K562 (cell line): ENCODE results near the gene WDR27. TPM values are rescaled to one million over a fixed set of nuclear protein-coding genes. Genes with fewer than 3 reads are reported as not detected.
A peak's percentile ranks its signal among the peaks of the same experiment; 100 is the strongest.

ENCODE experiments used
- CBX1 ChIP-seq: sonication (generic); IDR thresholded peaks from 2 replicates; pipeline ENCODE4 v1.6.1; 2016; ENCODE audit warnings: antibody characterized with exemption, low read depth, mild to moderate bottlenecking
- ETS2 ChIP-seq: IDR thresholded peaks from 2 replicates; pipeline ENCODE4 v1.6.1; 2016; ENCODE audit warnings: borderline replicate concordance, missing genetic modification characterization, mild to moderate bottlenecking, moderate library complexity, missing compliant biosample characterization; ENCODE audit not compliant: poor library complexity, severe bottlenecking
- ID3 ChIP-seq, 2 experiments: fragments of 250-450 bp in 1 of 2; fragments of 450-650 bp in 1 of 2; sonication (Bioruptor Pico) in 1 of 2; IDR thresholded peaks; 2 replicates each; pipeline versions ENCODE4 v1.6.1 to v1.8.0; 2016 to 2021; ENCODE audit warnings: mild to moderate bottlenecking in 2 of 2, moderate library complexity in 2 of 2, missing compliant biosample characterization in 1 of 2, missing genetic modification characterization in 1 of 2
- KDM1A ChIP-seq, 2 experiments: fragments of 450-650 bp; IDR thresholded peaks; 2 replicates each; pipeline ENCODE4 v1.6.1; 2016; ENCODE audit warnings: mild to moderate bottlenecking in 2 of 2
- MCM3 ChIP-seq: fragments of 450-650 bp; IDR thresholded peaks from 2 replicates; pipeline ENCODE4 v1.6.1; 2016
- MIER1 ChIP-seq: fragments of 450-650 bp; IDR thresholded peaks from 2 replicates; pipeline ENCODE4 v1.6.1; 2016; ENCODE audit warnings: antibody characterized with exemption, mild to moderate bottlenecking, low read depth
- NUFIP1 ChIP-seq: fragments of 450-650 bp; IDR thresholded peaks from 2 replicates; pipeline ENCODE4 v1.6.1; 2018; ENCODE audit not compliant: partially characterized antibody
- PCBP2 ChIP-seq: fragments of 200-400 bp; formaldehyde crosslinking; IDR thresholded peaks from 2 replicates; pipeline ENCODE4 v1.6.1; 2018; ENCODE audit warnings: low read length, low read depth, mild to moderate bottlenecking, moderate library complexity; ENCODE audit not compliant: poor library complexity, severe bottlenecking
- RREB1 ChIP-seq: fragments of 250-450 bp; sonication (Bioruptor Pico); IDR thresholded peaks from 2 replicates; pipeline ENCODE4 v1.4.0; 2020
- SMAD3 ChIP-seq: fragments of 450-650 bp; formaldehyde crosslinking; conservative IDR thresholded peaks from 2 replicates; pipeline ENCODE4 v1.4.0; 2020; ENCODE audit warnings: mild to moderate bottlenecking
- SRF ChIP-seq, 2 experiments: fragments of 250-450, 450-650 bp in 1 of 2; sonication (Bioruptor Pico) in 1 of 2; sonication (generic) in 1 of 2; formaldehyde crosslinking; IDR thresholded peaks; 2 replicates each; pipeline versions ENCODE4 v1.5.0 to v1.5.1; 2020 to 2022; ENCODE audit warnings: mild to moderate bottlenecking in 1 of 2, missing genetic modification reagents in 1 of 2
- STAG1 ChIP-seq: sonication (generic); formaldehyde crosslinking; IDR thresholded peaks from 2 replicates; pipeline ENCODE4 v1.5.0; 2020; ENCODE audit warnings: missing genetic modification reagents, borderline replicate concordance
- YY1 ChIP-seq, 3 experiments: IDR thresholded peaks; 2 replicates each; pipeline ENCODE4 v1.6.1; 2011; ENCODE audit warnings: low read length in 2 of 3, mild to moderate bottlenecking in 2 of 3, moderate library complexity in 2 of 3, borderline replicate concordance in 1 of 3, control low read depth in 1 of 3, low read depth in 1 of 3; ENCODE audit not compliant: insufficient read depth in 3 of 3, insufficient replicate concordance in 2 of 3, control insufficient read depth in 1 of 3, insufficient read length in 1 of 3; ENCODE audit errors: extremely low read depth in 1 of 3
- ZNF175 ChIP-seq: fragments of 200-800 bp; sonication (Bioruptor generic); IDR thresholded peaks from 2 replicates; pipeline ENCODE4 v1.6.1; 2016; ENCODE audit warnings: low read depth, mild to moderate bottlenecking, missing genetic modification characterization, missing compliant biosample characterization
- ZNF197 ChIP-seq: fragments of 200-800 bp; sonication (Bioruptor generic); IDR thresholded peaks from 2 replicates; pipeline ENCODE4 v1.6.1; 2016; ENCODE audit warnings: low read depth, missing genetic modification characterization, missing compliant biosample characterization
- ZNF639 ChIP-seq, 2 experiments: fragments of 200-800 bp in 1 of 2; sonication (Bioruptor generic) in 1 of 2; sonication (generic) in 1 of 2; formaldehyde crosslinking in 1 of 2; IDR thresholded peaks in 1 of 2; conservative IDR thresholded peaks in 1 of 2; 2 replicates each; pipeline versions ENCODE4 v1.5.0 to v1.6.1; 2016 to 2020; ENCODE audit warnings: missing compliant biosample characterization in 1 of 2, missing genetic modification characterization in 1 of 2, missing genetic modification reagents in 1 of 2
- ZNF707 ChIP-seq: fragments of 250-450 bp; sonication (Bioruptor Pico); conservative IDR thresholded peaks from 2 replicates; pipeline ENCODE4 v1.8.0; 2022; ENCODE audit warnings: inconsistent platforms, mild to moderate bottlenecking, moderate library complexity
- polyA plus RNA-seq, 8 experiments: library from polyadenylated mRNA; depleted of rRNA in 4 of 8; stranded (reverse) in 5 of 8; unstranded in 3 of 8; fragments of >200 nt; fragmentation: Nextera tagmentation in 2 of 8; fragmentation: Illumina TruSeq in 1 of 8; extraction: Ambion mirVana in 2 of 8; extraction: Trizol in 1 of 8; gene quantifications; 2 replicates each; pipeline versions ENCODE4 v1.2.1 to v1.2.3, GENCODE V29; 2011 to 2014; ENCODE audit warnings: inconsistent platforms in 1 of 8, missing spikeins in 1 of 8
- total RNA-seq, 7 experiments: library from RNA; depleted of rRNA in 6 of 7; stranded (reverse); fragments of >200 nt in 6 of 7; fragmentation: Illumina TruSeq in 2 of 7; extraction: Trizol in 2 of 7; gene quantifications; 2 replicates each; pipeline versions ENCODE4 v1.2.1 to v1.2.3, GENCODE V29; 2011 to 2021; ENCODE audit warnings: low replicate concordance in 1 of 7

WDR27 gene
- total and polyA plus RNA-seq, 9 of the 15 experiments (the other 6 are each of a cell fraction or from before 2014, with no cell fraction given): 4.3 to 77.2 (median 22.7) TPM

DNA sequence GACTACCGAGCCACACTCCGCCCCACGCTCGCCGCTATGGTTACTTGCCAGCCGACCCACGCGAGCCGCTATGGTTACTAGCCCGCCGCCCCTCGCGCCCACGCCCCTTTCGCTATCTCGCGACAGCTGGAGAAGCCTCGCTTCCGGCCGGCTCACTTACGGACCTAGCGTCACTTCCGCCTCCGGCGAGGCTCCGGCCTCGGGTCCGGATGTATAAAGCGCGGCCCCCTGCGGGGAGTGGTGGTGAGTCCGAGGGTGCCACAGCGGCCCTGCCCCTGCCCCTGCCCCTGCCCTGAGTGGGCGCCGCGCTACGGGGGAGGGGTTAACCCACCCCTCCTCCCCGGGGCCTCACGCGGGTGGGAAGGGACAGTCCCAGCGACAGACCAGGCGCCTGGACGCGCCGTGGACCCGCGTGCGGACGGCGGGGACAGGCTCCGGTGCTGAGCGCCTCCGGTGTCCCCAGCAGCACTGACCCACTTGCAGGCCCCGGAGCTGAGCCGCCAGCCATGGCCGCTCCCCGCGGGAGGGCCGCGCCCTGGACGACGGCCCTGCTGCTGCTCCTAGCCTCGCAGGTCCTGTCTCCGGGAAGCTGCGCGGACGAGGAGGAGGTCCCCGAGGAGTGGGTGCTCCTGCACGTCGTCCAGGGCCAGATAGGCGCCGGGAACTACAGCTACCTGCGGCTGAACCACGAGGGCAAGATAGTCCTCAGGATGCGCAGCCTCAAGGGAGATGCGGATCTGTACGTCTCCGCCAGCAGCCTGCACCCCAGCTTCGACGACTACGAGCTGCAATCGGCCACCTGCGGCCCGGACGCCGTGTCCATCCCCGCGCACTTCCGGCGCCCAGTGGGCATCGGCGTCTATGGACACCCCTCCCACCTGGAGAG lies at the start of gene WDR27, which contains the start of gene C6orf120 (continued):
- TF ChIP-seq RREB1 (CRISPR knock-in tag) (no peak), MCM3 (no peak), ETS2 (no peak), MIER1 (no peak), PCBP2 (no peak), ID3 (CRISPR knock-in tag; IDR thresholded peaks at IDR 0.05) (no peak), ID3 (tag; IDR thresholded peaks at IDR 0.05) (peak; percentile 15; the same call in 1 of the 2 replicates), STAG1 (no peak), ZNF175 (CRISPR knock-in tag) (no peak), NUFIP1 (no peak), ZNF197 (no peak), SRF (CRISPR knock-in tag; IDR thresholded peaks at IDR 0.05) (0 out of 4 replicates have a peak, but pooled peaks of 1 of the 2 experiments have one; percentile 39), KDM1A (IDR thresholded peaks at IDR 0.05) (no peak), ZNF639 (CRISPR knock-in tag; conservative IDR thresholded peaks at IDR 0.05 in 1 of 2, IDR thresholded peaks at IDR 0.05 in 1 of 2) (peak in 1 of 2 experiments; percentile 85; a peak in 2 of 4 replicates), ZNF707 (CRISPR knock-in tag) (no peak), YY1 (IDR thresholded peaks at IDR 0.05; ENCODE audit: borderline replicate concordance in 1 of 3, control insufficient read depth in 1 of 3, extremely low read depth in 1 of 3, insufficient read depth in 3 of 3, insufficient read length in 1 of 3, insufficient replicate concordance in 2 of 3, low read depth in 1 of 3, low read length in 2 of 3) (peak in 1 of 3 experiments; percentile 63), SMAD3 (CRISPR knock-in tag) (no peak), CBX1 (no peak)
